GM21528 (cell line): Measurements from ENCODE around the gene THRAP3.

ENCODE experiments used
- ATAC-seq: cut with Tn5 transposase; IDR thresholded peaks from one replicate; pipeline ENCODE4 v1.9.1; 2021; ENCODE audit warnings: mild to moderate bottlenecking, moderate library complexity; ENCODE audit not compliant: unreplicated experiment, low FRiP score

Gene THRAP3

GRCh38 chr1:36346741-36347370 is 122.6 kb downstream of the THRAP3 start:
- no peak for ATAC-seq

GRCh38 chr1:36349241-36349671 is 125.0 kb downstream of the THRAP3 start:
- no peak for ATAC-seq

GRCh38 chr1:36349839-36350238 is 125.6 kb downstream of the THRAP3 start:
- no peak for ATAC-seq

- ATAC-seq: no peak
Measured at GRCh38 chr1:36350659-36351226, 126.5 kb downstream of the THRAP3 start.

GRCh38 chr1:36351227-36351977 is 127.2 kb downstream of the THRAP3 start:
- ATAC-seq: no peak

GRCh38 chr1:36352125-36352909 is 128.1 kb downstream of the THRAP3 start:
- ATAC-seq: no peak

- no peak for ATAC-seq
Measured at GRCh38 chr1:36352910-36353878, 129.0 kb downstream of the THRAP3 start.

- no peak for ATAC-seq
Measured at GRCh38 chr1:36354486-36354885, 130.2 kb downstream of the THRAP3 start.
